Sigmoid colon (tissue), 4 donors: ENCODE data around the gene GFM1.
A peak's percentile ranks its signal among the peaks of the same experiment; 100 is the strongest.

Source experiments
- CTCF ChIP-seq, 4 experiments: fragments of 450-650 bp in 3 of 4; fragments of 200-600 bp in 1 of 4; IDR thresholded peaks; one replicate each; pipeline ENCODE4 v1.5.1; 2016 to 2019; ENCODE audit warnings: antibody characterized with exemption in 4 of 4, mild to moderate bottlenecking in 3 of 4, moderate library complexity in 2 of 4
- POLR2A ChIP-seq, 2 donors: fragments of 450-650 bp; IDR thresholded peaks; one replicate each; pipeline ENCODE4 v1.6.1; 2016; ENCODE audit warnings: antibody characterized with exemption in 2 of 2, mild to moderate bottlenecking in 2 of 2, moderate library complexity in 2 of 2
- POLR2AphosphoS5 ChIP-seq, 4 donors: sonication (generic); formaldehyde crosslinking; IDR thresholded peaks; one replicate each; pipeline ENCODE4 v1.6.1; 2017; ENCODE audit warnings: antibody characterized with exemption in 4 of 4

- TF ChIP-seq POLR2A (IDR thresholded peaks at IDR 0.05) = no peak
- peak; percentile 79 to 95 (median 84) for TF ChIP-seq CTCF (IDR thresholded peaks at IDR 0.05)
- peak in 1 of 4 donors; percentile 19 for TF ChIP-seq POLR2AphosphoS5 (IDR thresholded peaks at IDR 0.05)
These were observed 83.1 kb downstream of the GFM1 start for GRCh38 chr3:158727206-158728060.
